Stimulated activated CD4-positive, alpha-beta T cell treated with anti-CD3 and anti-CD28 coated beads, Interleukin-4, amount 100 ng/mL, for 1 hour (primary cell): ENCODE results near the gene WNK2.

Experiments used
- DNase-seq: peaks from one replicate; pipeline ENCODE4 v3.0.0-alpha.2; 2020

WNK2 gene

GRCh38 chr9:93258419-93258817 is 74.5 kb downstream of the WNK2 start:
- DNase-seq: no peak

GRCh38 chr9:93258818-93259489 is 75.0 kb downstream of the WNK2 start:
- no peak for DNase-seq

- no peak for DNase-seq
Measured at GRCh38 chr9:93259490-93260262, 75.7 kb downstream of the WNK2 start.

- DNase-seq: no peak
Measured at GRCh38 chr9:93260263-93261066, 76.5 kb downstream of the WNK2 start.

- no peak for DNase-seq
Measured at GRCh38 chr9:93261281-93261680, 77.3 kb downstream of the WNK2 start.

GRCh38 chr9:93261735-93262523 is 78.0 kb downstream of the WNK2 start:
- no peak for DNase-seq

- DNase-seq: no peak
Measured at GRCh38 chr9:93262537-93263310, 78.8 kb downstream of the WNK2 start.

GRCh38 chr9:93263334-93264229 is 79.6 kb downstream of the WNK2 start:
- no peak for DNase-seq

- no peak for DNase-seq
Measured at GRCh38 chr9:93264338-93265125, 80.6 kb downstream of the WNK2 start.

- DNase-seq: no peak
Measured at GRCh38 chr9:93265301-93265971, 81.5 kb downstream of the WNK2 start.

- DNase-seq: no peak
Measured at GRCh38 chr9:93265972-93266371, 82.0 kb downstream of the WNK2 start.

- DNase-seq: no peak
Measured at GRCh38 chr9:93266521-93267001, 82.6 kb downstream of the WNK2 start.

GRCh38 chr9:93267091-93267541 is 83.2 kb downstream of the WNK2 start:
- no peak for DNase-seq

GRCh38 chr9:93267681-93268505 is 84.0 kb downstream of the WNK2 start:
- no peak for DNase-seq

- peak; percentile 35 for DNase-seq
Measured at GRCh38 chr9:93268551-93269314, 84.8 kb downstream of the WNK2 start.

- DNase-seq: no peak
Measured at GRCh38 chr9:93270976-93271375, 87.0 kb downstream of the WNK2 start.

GRCh38 chr9:93276973-93277372 is 93.0 kb downstream of the WNK2 start:
- no peak for DNase-seq
